GM12864 (cell line): ENCODE results near the gene LNP1.

ENCODE experiments used
- DNase-seq: peaks from one replicate; pipeline ENCODE4 v3.0.0-alpha.2; 2011; ENCODE audit warnings: low read depth
- H3K4me3 ChIP-seq: 2 replicates; pipeline ENCODE4 v1.5.1; 2011; ENCODE audit warnings: mild to moderate bottlenecking, low read depth, low read length, control low read depth
- CTCF ChIP-seq: IDR thresholded peaks from 2 replicates; pipeline ENCODE4 v1.5.1; 2011; ENCODE audit warnings: low read depth, mild to moderate bottlenecking, moderate library complexity, low read length, control low read depth, inconsistent platforms; ENCODE audit errors: missing control alignments

Gene LNP1

GRCh38 chr3:100400419-100400779 lies 940 bp upstream of the LNP1 start:
- H3K4me3 ChIP-seq, result peak overlapping the region; percentile 99
- DNase-seq, result peak; percentile 8
- TF ChIP-seq CTCF, result no peak

- H3K4me3 ChIP-seq, result peak overlapping the region; percentile 99
- TF ChIP-seq CTCF, result no peak
- DNase-seq, result peak; percentile 29
Measured at GRCh38 chr3:100401674-100402041, 319 bp downstream of the LNP1 start.

DNA sequence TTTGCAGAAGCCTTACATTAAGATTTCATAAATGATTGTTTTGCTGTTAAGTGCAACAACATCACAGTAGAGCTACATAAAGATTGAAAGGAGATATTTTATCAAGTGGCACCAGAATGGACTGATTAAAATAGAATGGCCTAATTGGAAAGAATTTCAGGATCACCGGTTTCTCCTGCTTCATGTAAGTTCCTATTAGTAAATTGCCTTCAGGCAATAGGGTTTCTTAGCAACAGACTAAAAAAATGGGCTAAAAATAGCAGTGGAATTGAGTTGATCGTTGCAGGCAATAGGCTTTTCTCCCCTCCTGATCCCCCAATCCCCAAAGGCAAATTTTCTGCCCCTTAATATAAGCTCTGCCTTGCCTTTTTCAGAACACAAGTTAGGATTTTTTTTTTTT lies 917 bp downstream of the LNP1 start:
- DNase-seq, result no peak
- peak overlapping the region; percentile 99 for H3K4me3 ChIP-seq
- TF ChIP-seq CTCF, result no peak

- no peak for DNase-seq
- no peak for TF ChIP-seq CTCF
- H3K4me3 ChIP-seq, result peak overlapping the region; percentile 99
Measured at GRCh38 chr3:100402891-100403290, 1.6 kb downstream of the LNP1 start.

DNA sequence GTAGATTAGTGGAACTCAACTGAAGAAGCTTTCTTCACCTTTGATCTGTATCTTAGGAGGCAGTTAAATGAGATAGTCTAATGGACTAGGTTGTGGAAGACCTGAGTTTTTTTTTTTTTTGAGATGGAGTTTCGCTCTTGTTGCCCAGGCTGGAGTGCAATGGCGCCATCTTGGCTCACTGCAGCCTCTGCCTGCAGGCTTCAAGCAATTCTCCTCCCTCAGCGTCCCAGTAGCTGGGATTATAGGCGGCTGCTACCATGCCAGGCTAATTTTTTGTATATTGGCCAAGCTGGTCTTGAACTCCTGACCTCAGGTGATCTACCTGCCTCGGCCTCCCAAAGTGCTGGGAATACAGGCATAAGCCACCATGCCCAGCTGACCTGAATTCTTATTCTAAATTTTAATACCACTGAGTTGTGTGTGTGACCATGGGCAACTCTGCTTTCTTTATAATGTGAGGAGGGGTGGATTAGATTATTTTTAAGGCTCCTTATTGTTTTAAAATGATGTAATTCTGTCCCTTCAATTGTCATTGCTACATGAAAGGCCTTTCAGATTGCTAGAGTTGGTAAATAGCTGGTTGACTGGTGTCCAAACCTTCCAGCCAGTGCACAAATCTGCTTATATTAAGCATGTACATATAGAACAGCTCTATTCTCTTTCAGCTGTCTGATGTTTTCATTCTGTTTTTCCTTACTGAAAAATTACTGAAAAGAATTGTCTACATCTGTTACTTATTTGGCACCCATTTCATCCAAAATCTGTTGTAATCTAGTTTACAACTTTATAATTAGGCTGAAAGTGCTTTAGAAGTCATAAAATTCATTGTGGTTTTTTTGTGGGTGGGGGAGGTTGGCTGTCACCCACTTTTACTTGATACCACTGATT lies 2.3 kb downstream of the LNP1 start:
- H3K4me3 ChIP-seq, result peak overlapping the region; percentile 99
- DNase-seq, result no peak
- TF ChIP-seq CTCF, result peak; percentile 14

DNA sequence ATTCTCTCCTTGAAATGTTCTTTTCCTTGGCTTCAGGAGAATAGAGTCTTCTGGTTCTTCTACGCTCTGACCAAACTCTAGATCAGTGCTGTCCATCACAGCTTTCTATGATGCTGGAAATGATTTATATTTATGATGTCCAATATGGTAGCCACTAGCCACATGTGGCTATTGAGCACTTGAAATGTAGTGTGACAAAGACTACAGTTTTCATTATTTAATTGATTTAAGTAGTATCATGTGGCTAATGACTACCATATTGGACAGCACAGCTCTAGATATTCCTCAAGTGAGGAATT lies 2.9 kb downstream of the LNP1 start:
- DNase-seq, result no peak
- peak overlapping the region; percentile 99; the same call in 1 of the 2 replicates for H3K4me3 ChIP-seq
- no peak for TF ChIP-seq CTCF

- no peak for DNase-seq
- no peak overlapping the region for H3K4me3 ChIP-seq
- no peak for TF ChIP-seq CTCF
Measured at GRCh38 chr3:100407164-100407563, 5.8 kb downstream of the LNP1 start.
